Activated CD8-positive, alpha-beta memory T cell treated with anti-CD3 and anti-CD28 coated beads for 1 hour (primary cell): ENCODE data around the gene HABP4.

ENCODE experiments used
- DNase-seq, 2 donors: peaks; one replicate each; pipeline ENCODE4 v3.0.0-alpha.2; 2020; ENCODE audit warnings: low read depth in 1 of 2; ENCODE audit errors: extremely low read depth in 1 of 2

HABP4 gene

DNA sequence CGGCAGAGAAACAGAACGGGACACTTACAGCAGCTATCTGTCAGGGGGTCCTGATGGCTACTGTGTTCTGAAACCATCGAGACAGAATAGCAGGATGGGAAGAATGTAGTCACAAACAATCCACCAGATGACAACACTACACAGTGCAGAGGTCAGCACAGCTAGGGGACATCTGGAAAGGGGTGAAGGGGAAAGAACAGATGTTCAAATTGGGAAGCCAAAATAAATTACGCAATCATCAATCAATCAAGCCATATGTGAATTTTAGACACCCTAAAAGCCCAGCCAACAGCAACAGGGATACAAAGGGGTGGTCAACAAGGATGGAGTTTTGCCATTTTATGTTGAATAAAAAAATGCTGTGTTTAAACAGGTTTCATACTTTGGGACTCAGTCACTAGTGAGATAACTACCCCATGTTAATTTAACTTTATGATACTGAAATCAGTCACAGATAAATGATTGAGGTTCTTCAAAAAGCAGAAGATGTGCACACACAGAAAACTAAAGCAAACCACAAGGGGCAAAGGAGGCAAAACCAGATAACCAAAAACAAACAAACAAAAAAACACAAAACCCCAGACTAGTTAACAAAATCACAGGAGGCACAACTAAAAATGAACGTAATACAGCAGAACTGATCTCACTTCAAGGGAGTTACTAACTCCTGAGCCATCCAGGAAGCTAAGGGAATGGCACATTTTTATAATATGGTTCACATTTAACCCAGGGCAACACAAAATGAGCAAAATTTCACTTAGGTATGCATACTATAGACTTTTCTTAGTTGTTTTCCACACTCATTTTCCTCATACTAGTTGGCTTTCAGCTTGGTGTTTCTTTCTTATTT is 65.9 kb downstream of the HABP4 start:
- DNase-seq: no peak

- DNase-seq: no peak
Measured at GRCh38 chr9:96519095-96519494, 69.1 kb downstream of the HABP4 start.

- DNase-seq: no peak
Measured at GRCh38 chr9:96519787-96520186, 69.8 kb downstream of the HABP4 start.

DNA sequence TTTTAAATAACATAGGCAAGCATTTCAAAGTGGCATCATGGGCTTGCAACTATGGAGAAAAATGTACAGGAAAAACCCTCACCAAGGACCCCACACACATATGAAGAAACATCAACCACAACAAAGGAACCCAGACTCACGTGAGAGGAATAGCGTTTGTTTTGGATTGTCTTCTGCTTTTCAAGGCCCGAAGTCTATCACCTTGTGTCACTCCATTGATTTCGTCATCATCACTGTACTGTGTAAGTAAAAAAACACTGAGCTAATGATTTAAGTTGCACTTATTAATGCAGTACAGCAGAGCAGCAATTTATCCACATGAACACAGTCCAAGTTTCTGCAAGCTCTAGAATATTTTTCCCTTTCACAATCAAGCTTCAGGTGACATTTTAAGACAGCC is 72.4 kb downstream of the HABP4 start:
- no peak for DNase-seq

DNA sequence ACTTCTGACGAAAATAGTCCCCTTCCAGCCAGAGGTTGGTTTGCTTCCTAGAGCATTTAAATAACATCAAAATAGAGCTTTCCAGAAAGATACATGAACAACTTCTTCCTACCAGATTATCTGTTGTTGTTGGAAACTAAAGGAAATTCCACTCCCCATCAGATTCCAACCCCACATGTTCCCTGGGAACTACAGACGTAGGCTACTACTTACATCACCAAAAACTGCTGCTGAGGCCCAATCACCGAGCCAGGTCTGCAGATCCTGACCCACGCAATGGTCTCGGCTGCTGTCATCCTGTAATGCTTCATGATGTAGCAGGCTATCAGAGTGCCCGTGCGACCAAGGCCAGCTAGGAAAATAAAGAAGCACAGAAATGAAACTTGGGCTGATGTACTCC is 73.4 kb downstream of the HABP4 start:
- no peak for DNase-seq

GRCh38 chr9:96524045-96524444 is 74.1 kb downstream of the HABP4 start:
- no peak for DNase-seq

GRCh38 chr9:96524764-96525163 is 74.8 kb downstream of the HABP4 start:
- no peak for DNase-seq

GRCh38 chr9:96532173-96532572 is 82.2 kb downstream of the HABP4 start:
- no peak for DNase-seq

DNA sequence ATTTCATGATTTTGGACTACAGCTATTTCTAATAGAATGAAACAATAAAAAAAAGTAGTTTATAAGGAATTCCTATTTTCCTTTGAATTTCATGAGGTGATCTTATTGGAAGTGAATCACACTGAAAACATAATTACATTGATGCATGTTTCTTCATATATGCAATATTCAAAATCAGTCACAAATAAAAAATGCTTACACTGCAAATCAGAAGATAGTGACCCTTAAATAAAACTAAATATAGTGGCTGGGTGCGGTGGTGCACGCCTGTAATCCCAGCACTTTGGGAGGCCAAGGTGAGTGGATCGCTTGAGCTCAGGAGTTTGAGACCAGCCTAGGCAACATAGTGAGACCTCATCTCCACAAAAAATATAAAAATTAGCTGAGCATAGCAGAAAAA is 90.1 kb downstream of the HABP4 start:
- no peak for DNase-seq
